B cell (primary cell): ENCODE data around the gene PITPNM1.

Experiments
- EZH2 ChIP-seq: IDR thresholded peaks from 2 replicates; pipeline ENCODE4 v1.6.1; 2012; ENCODE audit warnings: borderline replicate concordance, low read depth, mild to moderate bottlenecking, moderate library complexity, low read length; ENCODE audit not compliant: insufficient read depth, poor library complexity, severe bottlenecking
- TF ChIP-seq, protein P1 (sequence below): fragments of 200-600 bp; IDR thresholded peaks from one replicate; pipeline ENCODE4 v1.8.0; 2022; ENCODE audit warnings: antibody characterized with exemption, mild to moderate bottlenecking

DNA sequence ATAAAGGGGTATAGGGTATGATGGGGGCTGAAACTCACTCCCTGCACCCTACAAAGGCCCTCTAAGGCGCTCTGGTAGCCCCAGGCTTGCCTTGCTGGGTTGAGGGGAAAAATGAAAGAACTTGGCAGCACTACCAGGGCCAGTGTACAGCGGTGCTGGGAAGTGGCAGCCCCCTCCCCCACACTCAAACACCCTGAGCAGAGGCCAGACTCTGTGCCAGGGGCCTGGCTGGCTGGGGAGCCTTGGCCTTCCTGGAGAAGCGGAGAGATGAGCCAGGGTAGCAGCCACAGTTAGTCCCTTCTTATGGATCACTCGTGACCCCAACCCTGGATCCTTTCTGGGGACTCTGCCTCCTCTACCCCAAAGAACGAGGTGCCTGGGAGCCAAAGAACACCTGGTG is 38.8 kb downstream of the PITPNM1 start:
- TF ChIP-seq, protein P1, sequence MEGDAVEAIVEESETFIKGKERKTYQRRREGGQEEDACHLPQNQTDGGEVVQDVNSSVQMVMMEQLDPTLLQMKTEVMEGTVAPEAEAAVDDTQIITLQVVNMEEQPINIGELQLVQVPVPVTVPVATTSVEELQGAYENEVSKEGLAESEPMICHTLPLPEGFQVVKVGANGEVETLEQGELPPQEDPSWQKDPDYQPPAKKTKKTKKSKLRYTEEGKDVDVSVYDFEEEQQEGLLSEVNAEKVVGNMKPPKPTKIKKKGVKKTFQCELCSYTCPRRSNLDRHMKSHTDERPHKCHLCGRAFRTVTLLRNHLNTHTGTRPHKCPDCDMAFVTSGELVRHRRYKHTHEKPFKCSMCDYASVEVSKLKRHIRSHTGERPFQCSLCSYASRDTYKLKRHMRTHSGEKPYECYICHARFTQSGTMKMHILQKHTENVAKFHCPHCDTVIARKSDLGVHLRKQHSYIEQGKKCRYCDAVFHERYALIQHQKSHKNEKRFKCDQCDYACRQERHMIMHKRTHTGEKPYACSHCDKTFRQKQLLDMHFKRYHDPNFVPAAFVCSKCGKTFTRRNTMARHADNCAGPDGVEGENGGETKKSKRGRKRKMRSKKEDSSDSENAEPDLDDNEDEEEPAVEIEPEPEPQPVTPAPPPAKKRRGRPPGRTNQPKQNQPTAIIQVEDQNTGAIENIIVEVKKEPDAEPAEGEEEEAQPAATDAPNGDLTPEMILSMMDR, result no peak
- no peak for TF ChIP-seq EZH2
